Measurements from ENCODE around the gene PSAP. TPM values are rescaled to one million over a fixed set of nuclear protein-coding genes. Genes with fewer than 3 reads are reported as not detected.
A peak's percentile ranks its signal among the peaks of the same experiment; 100 is the strongest.
"Not testable (repeated sequence)": the region's sequence is repeated elsewhere in the genome, so short reads cannot be mapped to it uniquely, and the experiment has no call there.

The PSAP gene
- total RNA-seq, 2 experiments from 2014 or later = 94.2 to 101 TPM

GRCh38 chr10:71888248-71888622 lies 37.2 kb upstream of the PSAP start:
- Mint-ChIP-seq H3K36me3 (ENCODE audit: low read depth) (no peaks in the 10 kb centered on the region), H3K4me3 (peak overlapping the region; percentile 78), H3K4me1 (ENCODE audit: low read depth) (peaks cover 15% of the 10 kb centered on the region), H3K9me3 (no peaks in the 10 kb centered on the region), H3K27ac (peak overlapping the region; percentile 65), H3K27me3 (peaks cover 5% of the 10 kb centered on the region)
- ChIA-PET POLR2A (no interaction called here), CTCF (interaction anchor here (1.2 to 2.9 kb wide), 3 partner anchors 8 to 449 kb away, joined by 3 to 15 read pairs (median 4); partner anchors contain the start of gene PSAP)
- ATAC-seq (no peak), DNase-seq (no peak)
- intact Hi-C loops (cut with micrococcal nuclease) = no loop called here
- TF ChIP-seq CTCF (IDR thresholded peaks at IDR 0.05) = no peak

GRCh38 chr10:71887743-71888142 lies 36.7 kb upstream of the PSAP start:
- no peak for ATAC-seq
- H3K4me3 Mint-ChIP-seq = no peak overlapping the region
- ChIA-PET CTCF (interaction anchor here (1.2 to 2.9 kb wide), 3 partner anchors 9 to 450 kb away, joined by 3 to 15 read pairs (median 4); partner anchors contain the start of gene PSAP), POLR2A (interaction anchor here (0.7 kb wide), 1 partner anchor 96 kb away, joined by 3 read pairs; no protein-coding TSS in a partner anchor)
- no peak overlapping the region for H3K27ac Mint-ChIP-seq
- H3K4me1 Mint-ChIP-seq (ENCODE audit: low read depth) = peaks cover 20% of the 10 kb centered on the region
- no peaks in the 10 kb centered on the region for H3K36me3 Mint-ChIP-seq (ENCODE audit: low read depth)
- intact Hi-C loops (cut with micrococcal nuclease) = no loop called here
- TF ChIP-seq CTCF (IDR thresholded peaks at IDR 0.05) = no peak
- no peak for DNase-seq
- no peaks in the 10 kb centered on the region for H3K9me3 Mint-ChIP-seq
- peaks cover 5% of the 10 kb centered on the region for H3K27me3 Mint-ChIP-seq

- Mint-ChIP-seq H3K9me3 (no peaks in the 10 kb centered on the region), H3K27me3 (no peaks in the 10 kb centered on the region), H3K4me1 (ENCODE audit: low read depth) (peaks cover 21% of the 10 kb centered on the region), H3K4me3 (no peak overlapping the region), H3K36me3 (ENCODE audit: low read depth) (no peaks in the 10 kb centered on the region), H3K27ac (peak overlapping the region; percentile 16)
- intact Hi-C loops (cut with micrococcal nuclease) = no loop called here
- CTCF ChIA-PET = interaction anchor here (0.9 to 1.9 kb wide), 3 partner anchors 12 to 165 kb away, joined by 4 to 10 read pairs (median 5); no protein-coding TSS in a partner anchor
- no peak for ATAC-seq
- POLR2A ChIA-PET = no interaction called here
- no peak for DNase-seq
- TF ChIP-seq CTCF (IDR thresholded peaks at IDR 0.05) = no peak
These were observed 32.0 kb upstream of the PSAP start for GRCh38 chr10:71882813-71883659.

- Mint-ChIP-seq H3K27me3 (no peaks in the 10 kb centered on the region), H3K4me3 (no peak overlapping the region), H3K9me3 (no peaks in the 10 kb centered on the region), H3K36me3 (ENCODE audit: low read depth) (no peaks in the 10 kb centered on the region), H3K27ac (no peak overlapping the region), H3K4me1 (ENCODE audit: low read depth) (peaks cover 24% of the 10 kb centered on the region)
- intact Hi-C loops (cut with micrococcal nuclease) = no loop called here
- no peak for DNase-seq
- ChIA-PET CTCF (interaction anchor here (0.9 to 1.4 kb wide), 3 partner anchors 15 to 167 kb away, joined by 3 read pairs; partner anchors contain the start of gene PSAP), POLR2A (interaction anchor here (0.5 kb wide), 1 partner anchor 1752 kb away, joined by 5 read pairs; no protein-coding TSS in a partner anchor)
- no peak for ATAC-seq
- no peak for TF ChIP-seq CTCF (IDR thresholded peaks at IDR 0.05)
These were observed 30.8 kb upstream of the PSAP start for GRCh38 chr10:71881647-71882355.

GRCh38 chr10:71881307-71881624 lies 30.2 kb upstream of the PSAP start:
- DNase-seq; H3K4me3 Mint-ChIP-seq; H3K27ac Mint-ChIP-seq; H3K9me3 Mint-ChIP-seq; ATAC-seq; POLR2A ChIA-PET; intact Hi-C loops (cut with micrococcal nuclease); H3K36me3 Mint-ChIP-seq (ENCODE audit: low read depth); H3K27me3 Mint-ChIP-seq: not testable (repeated sequence)
- CTCF ChIA-PET = interaction anchor here (0.9 to 1.4 kb wide), 3 partner anchors 15 to 168 kb away, joined by 3 read pairs; partner anchors contain the start of gene PSAP
- H3K4me1 Mint-ChIP-seq (ENCODE audit: low read depth) = peaks cover 24% of the 10 kb centered on the region

Measured in activated CD8-positive, alpha-beta T cell treated with anti-CD3 and anti-CD28 coated beads for 36 hours (primary cell).